Thyroid gland (tissue), 4 donors: Measurements from ENCODE around the gene SYCN. TPM values are rescaled to one million over a fixed set of nuclear protein-coding genes. Genes with fewer than 3 reads are reported as not detected.

Experiments
- DNase-seq, 2 donors: peaks; one replicate each; pipeline ENCODE4 v3.0.0-alpha.2; 2019
- H3K27ac ChIP-seq, 3 donors: fragments of 200-600 bp; sonication (generic); 1 replicate in 2 of 3; 2 replicates in 1 of 3; pipeline ENCODE4 v1.5.1; 2016 to 2019; ENCODE audit warnings: mild to moderate bottlenecking in 1 of 3, moderate library complexity in 1 of 3
- H3K27me3 ChIP-seq: fragments of 200-600 bp; sonication (generic); one replicate; pipeline ENCODE4 v1.5.1; 2019
- H3K36me3 ChIP-seq, 2 donors: fragments of 200-600 bp; sonication (generic); one replicate each; pipeline ENCODE4 v1.5.1; 2016 to 2019
- H3K4me1 ChIP-seq, 2 donors: fragments of 200-600 bp; sonication (generic); one replicate each; pipeline ENCODE4 v1.5.1; 2017 to 2019
- H3K4me3 ChIP-seq, 3 donors: fragments of 200-600 bp; sonication (generic); replicated peaks in 1 of 3; 1 replicate in 2 of 3; 2 replicates in 1 of 3; pipeline ENCODE4 v1.5.1; 2016; ENCODE audit warnings: mild to moderate bottlenecking in 1 of 3
- H3K9me3 ChIP-seq: fragments of 200-600 bp; sonication (generic); one replicate; pipeline ENCODE4 v1.5.1; 2017
- POLR2A ChIP-seq, 2 donors: fragments of 450-650 bp; IDR thresholded peaks; one replicate each; pipeline ENCODE4 v1.6.1; 2017; ENCODE audit warnings: antibody characterized with exemption in 2 of 2, mild to moderate bottlenecking in 2 of 2, moderate library complexity in 1 of 2
- WGBS, 2 donors: methylation state at CpG; one replicate each; pipeline ENCODE4 v1.1.5; 2017; 5-methylcytosine and 5-hydroxymethylcytosine counted together
- intact Hi-C: fragments of 100-400 bp; cut with DNase I; formaldehyde crosslinking; loops from one replicate; pipeline ENCODE4 v1.15.1; 2023
- total RNA-seq, 4 donors: library from RNA; depleted of rRNA; stranded (reverse); fragments of >200 nt; gene quantifications; one replicate each; pipeline ENCODE4 v1.2.3, GENCODE V29; 2016
- TF ChIP-seq, protein P1 (sequence below), 6 experiments: fragments of 200-600 bp in 3 of 6; fragments of 450-650 bp in 3 of 6; sonication (generic) in 3 of 6; IDR thresholded peaks; one replicate each; pipeline ENCODE4 v1.5.1; 2016 to 2019; ENCODE audit warnings: antibody characterized with exemption in 6 of 6, mild to moderate bottlenecking in 2 of 6, inconsistent platforms in 1 of 6, moderate library complexity in 1 of 6

Gene SYCN
- total RNA-seq, 4 donors from 2014 or later, result not detected

DNA sequence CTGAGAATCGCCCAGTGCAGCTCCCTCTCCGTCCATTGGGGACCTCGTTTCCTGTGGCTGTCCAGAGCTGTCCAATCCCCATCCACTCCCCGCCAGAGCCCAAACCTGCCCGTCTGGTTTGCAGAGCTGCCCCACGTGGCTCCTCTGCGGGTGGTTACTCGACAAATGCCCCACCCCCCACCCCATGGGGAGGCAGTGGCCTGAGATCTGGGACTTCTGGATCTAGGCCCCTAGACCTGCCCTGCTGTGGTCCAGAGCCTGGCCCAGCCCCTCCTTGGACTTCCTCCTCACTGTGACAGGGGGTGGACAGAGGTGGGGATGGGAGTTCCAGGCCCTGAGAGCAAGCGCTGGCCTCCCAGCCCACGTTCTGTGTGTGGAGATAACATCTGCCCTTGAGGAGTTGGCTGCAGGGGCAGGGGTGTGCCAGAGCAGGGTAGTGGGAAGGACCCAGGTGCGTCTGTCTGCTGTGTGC lies 49.4 kb downstream of the SYCN start:
- H3K27ac ChIP-seq, result peak overlapping the region; percentile 64 to 78 (median 68)
- H3K4me1 ChIP-seq, result peaks cover 35 to 56% of the 10 kb centered on the region in 2 donors
- TF ChIP-seq POLR2A (IDR thresholded peaks at IDR 0.05), result no peak
- TF ChIP-seq, protein P1, sequence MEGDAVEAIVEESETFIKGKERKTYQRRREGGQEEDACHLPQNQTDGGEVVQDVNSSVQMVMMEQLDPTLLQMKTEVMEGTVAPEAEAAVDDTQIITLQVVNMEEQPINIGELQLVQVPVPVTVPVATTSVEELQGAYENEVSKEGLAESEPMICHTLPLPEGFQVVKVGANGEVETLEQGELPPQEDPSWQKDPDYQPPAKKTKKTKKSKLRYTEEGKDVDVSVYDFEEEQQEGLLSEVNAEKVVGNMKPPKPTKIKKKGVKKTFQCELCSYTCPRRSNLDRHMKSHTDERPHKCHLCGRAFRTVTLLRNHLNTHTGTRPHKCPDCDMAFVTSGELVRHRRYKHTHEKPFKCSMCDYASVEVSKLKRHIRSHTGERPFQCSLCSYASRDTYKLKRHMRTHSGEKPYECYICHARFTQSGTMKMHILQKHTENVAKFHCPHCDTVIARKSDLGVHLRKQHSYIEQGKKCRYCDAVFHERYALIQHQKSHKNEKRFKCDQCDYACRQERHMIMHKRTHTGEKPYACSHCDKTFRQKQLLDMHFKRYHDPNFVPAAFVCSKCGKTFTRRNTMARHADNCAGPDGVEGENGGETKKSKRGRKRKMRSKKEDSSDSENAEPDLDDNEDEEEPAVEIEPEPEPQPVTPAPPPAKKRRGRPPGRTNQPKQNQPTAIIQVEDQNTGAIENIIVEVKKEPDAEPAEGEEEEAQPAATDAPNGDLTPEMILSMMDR (IDR thresholded peaks at IDR 0.05), result peak in 2 of 6 experiments; percentile 25 to 42
- H3K4me3 ChIP-seq, result no peak overlapping the region
- H3K9me3 ChIP-seq, result no peaks in the 10 kb centered on the region
- H3K27me3 ChIP-seq, result no peaks in the 10 kb centered on the region
- no peaks in the 10 kb centered on the region for H3K36me3 ChIP-seq
- peak; percentile 92 for DNase-seq
- 10 to 26% methylated on average over 10 to 11 of the region's 11 CpGs for whole genome bisulfite sequencing, 2 donors
- intact Hi-C loops, result no loop called here

DNA sequence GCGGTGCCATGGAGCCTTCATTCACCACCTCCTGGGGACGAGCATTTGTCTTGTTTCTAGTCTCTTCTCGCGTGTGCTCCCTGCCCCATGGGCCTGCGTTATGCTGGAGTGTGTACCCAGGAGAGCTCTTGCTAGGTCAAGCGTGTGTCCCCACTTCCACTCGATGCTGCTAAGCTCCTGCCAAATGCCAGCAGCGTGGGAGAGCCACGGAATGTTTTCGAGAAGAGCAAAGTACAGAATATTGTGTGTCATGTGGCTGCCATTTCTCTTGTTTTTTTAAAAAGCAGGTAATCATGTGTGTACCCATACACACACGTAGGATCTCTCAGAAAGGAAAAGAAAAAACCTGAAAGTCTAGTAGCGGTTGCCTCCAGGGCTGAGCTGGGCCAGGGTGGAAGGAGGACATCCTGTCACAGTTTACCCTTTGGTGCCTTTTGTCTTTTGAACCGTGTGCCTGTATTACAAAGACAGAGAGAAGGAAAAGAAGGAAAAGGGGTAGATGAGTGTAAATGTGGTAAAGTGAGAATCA lies 49.9 kb downstream of the SYCN start:
- no peaks in the 10 kb centered on the region for H3K27me3 ChIP-seq
- intact Hi-C loops, result no loop called here
- H3K4me3 ChIP-seq, result no peak overlapping the region
- no peaks in the 10 kb centered on the region for H3K9me3 ChIP-seq
- DNase-seq, result peak; percentile 83 to 84
- peak overlapping the region; percentile 64 to 78 (median 68) for H3K27ac ChIP-seq
- TF ChIP-seq POLR2A (IDR thresholded peaks at IDR 0.05), result no peak
- TF ChIP-seq, protein P1 (IDR thresholded peaks at IDR 0.05), result peak in 1 of 6 experiments; percentile 38
- no peaks in the 10 kb centered on the region for H3K36me3 ChIP-seq
- WGBS, 2 donors, result 27 to 28% methylated on average over 13 of the region's 13 CpGs
- peaks cover 35 to 54% of the 10 kb centered on the region in 2 donors for H3K4me1 ChIP-seq

Other genes starting within 250 kb of the SYCN start
- 10 to 100 TPM in 1 of 4 donors, 1 to 10 TPM in 3; 4.3 to 18.0 (median 8.1) TPM for gene FBXO17, start 228.5 kb downstream of the SYCN start, total RNA-seq
- 1 to 10 TPM in 3 of 4 donors, under 1 TPM in 1; 0.24 to 5.0 (median 3.0) TPM for gene FBXO27, start 171.7 kb downstream of the SYCN start, total RNA-seq
- gene ACP7, start 119.9 kb downstream of the SYCN start, total RNA-seq, result under 1 TPM in 1 of 4 donors, not detected in 3; 0.22 TPM
- gene PAK4, start 78.5 kb downstream of the SYCN start, total RNA-seq, result 10 to 100 TPM; 12.4 to 24.9 (median 23.2) TPM
- under 1 TPM in 3 of 4 donors, not detected in 1; 0.45 to 0.81 (median 0.78) TPM for gene NCCRP1, start 7.3 kb downstream of the SYCN start, total RNA-seq
- gene IFNL3, start 40.7 kb upstream of the SYCN start, total RNA-seq, result not detected
- gene IFNL4, start 44.6 kb upstream of the SYCN start, total RNA-seq, result not detected
- not detected for gene IFNL2, start 64.1 kb upstream of the SYCN start, total RNA-seq
- gene IFNL1, start 92.1 kb upstream of the SYCN start, total RNA-seq, result not detected
- 1 to 10 TPM in 3 of 4 donors, under 1 TPM in 1; 0.78 to 2.2 (median 1.1) TPM for gene LRFN1, start 116.6 kb upstream of the SYCN start, total RNA-seq
- gene GMFG, start 131.8 kb upstream of the SYCN start, total RNA-seq, result 10 to 100 TPM in 3 of 4 donors, 1 to 10 TPM in 1; 6.3 to 54.7 (median 17.6) TPM
- gene SAMD4B, start 138.2 kb upstream of the SYCN start, total RNA-seq, result 100 to 1,000 TPM in 3 of 4 donors, 10 to 100 TPM in 1; 79.5 to 212 (median 124) TPM
- gene PAF1, start 186.8 kb upstream of the SYCN start, total RNA-seq, result 10 to 100 TPM; 38.8 to 60.3 (median 50.8) TPM
- gene MED29, start 187.1 kb upstream of the SYCN start, total RNA-seq, result 10 to 100 TPM; 44.3 to 77.5 (median 63.4) TPM
- 100 to 1,000 TPM in 1 of 4 donors, 10 to 100 TPM in 3; 32.4 to 109 (median 62.4) TPM for gene ZFP36, start 202.6 kb upstream of the SYCN start, total RNA-seq
- gene PLEKHG2, start 208.4 kb upstream of the SYCN start, total RNA-seq, result 10 to 100 TPM in 2 of 4 donors, 1 to 10 TPM in 2; 8.2 to 29.1 (median 10.7) TPM
- 1,000 to 10,000 TPM in 2 of 4 donors, 100 to 1,000 TPM in 2; 919 to 2,686 (median 1,277) TPM for gene RPS16, start 231.7 kb upstream of the SYCN start, total RNA-seq
- 100 to 1,000 TPM in 2 of 4 donors, 10 to 100 TPM in 2; 93.6 to 203 (median 116) TPM for gene SUPT5H, start 241.3 kb upstream of the SYCN start, total RNA-seq